Measurements from ENCODE around the gene TMEM54.
"Not testable (repeated sequence)": the region's sequence is repeated elsewhere in the genome, so short reads cannot be mapped to it uniquely, and the experiment has no call there.

TMEM54 gene

DNA sequence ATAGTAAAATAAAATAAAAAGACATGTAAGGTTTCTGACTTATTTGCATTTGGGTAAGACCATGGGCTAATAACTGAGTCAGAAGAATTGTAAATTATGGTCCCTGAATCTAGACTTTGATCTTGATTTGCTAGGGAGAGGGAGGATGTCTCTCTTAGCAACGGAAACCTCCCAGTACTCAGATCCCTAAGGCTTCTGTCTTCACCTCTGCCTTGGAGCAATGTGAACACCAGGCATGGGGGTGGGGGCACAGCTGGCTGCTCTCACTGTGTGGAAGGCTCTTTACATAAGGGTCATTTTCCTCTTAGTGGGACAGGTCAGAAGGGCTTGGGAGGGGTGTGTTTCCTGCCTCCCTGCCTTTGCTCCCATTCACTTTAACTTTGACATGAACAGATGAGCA is 17.0 kb upstream of the TMEM54 start:
- no peak for DNase-seq

DNA sequence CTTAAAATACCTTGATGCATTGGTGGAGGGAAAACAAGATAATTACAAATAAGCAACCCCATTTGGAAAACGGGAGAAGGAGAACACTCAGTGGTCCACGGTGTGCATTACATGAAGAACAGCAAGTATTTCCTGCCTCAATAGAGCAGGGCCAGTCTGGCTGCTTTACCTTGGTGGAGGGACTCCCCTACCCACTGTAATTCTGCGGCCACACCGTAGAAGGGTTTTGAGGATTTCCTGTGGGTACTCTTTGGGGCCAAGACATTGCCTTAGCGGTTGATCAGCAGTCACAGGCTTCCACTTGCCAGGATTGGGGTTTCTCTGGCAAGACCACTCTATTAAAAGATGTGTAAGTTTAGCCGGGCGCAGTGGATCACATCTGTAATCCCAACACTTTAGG is 16.3 kb upstream of the TMEM54 start:
- DNase-seq, result no peak

GRCh38 chr1:32915766-32916706 is 14.8 kb upstream of the TMEM54 start:
- no peak for DNase-seq

DNA sequence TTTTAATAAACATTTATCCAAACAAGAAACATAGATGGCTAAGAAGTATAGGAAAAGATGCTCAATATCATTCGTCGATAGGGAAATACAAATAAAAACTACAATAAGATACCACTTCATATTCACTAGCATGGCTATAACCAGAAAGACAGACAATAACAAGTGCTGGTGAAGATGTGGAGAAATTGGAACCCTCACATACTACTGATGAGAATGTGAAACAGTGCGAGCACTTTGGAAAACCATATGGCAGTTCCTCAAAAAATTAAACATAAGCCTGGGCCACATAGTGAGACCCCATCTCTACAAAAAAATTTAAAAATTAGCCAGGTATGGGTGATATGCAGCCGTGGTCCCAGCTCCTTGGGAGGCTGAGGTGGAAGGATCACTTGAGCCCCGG is 9.1 kb upstream of the TMEM54 start:
- no peak for DNase-seq

DNA sequence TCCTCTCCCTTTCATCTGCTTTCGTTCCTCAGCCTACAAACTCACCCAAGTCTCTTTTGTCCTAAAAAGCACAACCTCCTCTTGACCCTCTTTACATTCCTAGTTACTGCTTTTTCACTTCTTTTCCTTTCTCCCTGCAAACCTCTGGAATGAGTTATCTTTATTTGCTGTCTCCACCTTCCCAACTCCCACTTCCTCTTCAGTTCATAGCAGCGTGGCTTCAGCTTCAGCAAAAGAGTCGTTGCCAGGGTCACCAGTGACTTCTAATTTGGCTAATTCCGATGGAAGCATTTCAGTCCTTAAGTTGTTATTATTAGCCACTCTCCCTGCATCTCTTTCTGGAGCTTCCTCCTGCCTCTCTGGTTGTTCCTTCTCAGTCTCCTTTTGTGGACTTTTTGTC is 6.2 kb upstream of the TMEM54 start:
- no peak for DNase-seq

DNA sequence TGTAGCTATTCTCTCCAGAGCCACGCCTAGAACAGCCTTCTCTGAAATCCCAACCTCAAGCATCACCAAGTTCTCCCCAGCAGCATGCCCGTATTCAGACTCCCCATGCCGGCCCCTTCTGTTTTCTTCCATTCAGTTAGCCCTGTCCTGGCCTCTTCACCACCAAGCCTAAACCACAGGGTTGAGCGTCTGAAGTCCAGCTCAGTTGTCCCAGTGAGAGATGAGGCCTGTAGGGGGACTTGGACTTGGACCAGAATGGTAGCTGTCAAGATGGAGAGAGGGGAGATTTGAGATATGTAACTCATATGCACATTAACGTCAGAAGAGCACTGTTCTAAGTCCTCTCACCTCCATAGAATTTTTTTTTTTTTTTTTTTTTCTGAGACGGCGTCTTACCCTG is 5.5 kb upstream of the TMEM54 start:
- DNase-seq, result no peak

DNA sequence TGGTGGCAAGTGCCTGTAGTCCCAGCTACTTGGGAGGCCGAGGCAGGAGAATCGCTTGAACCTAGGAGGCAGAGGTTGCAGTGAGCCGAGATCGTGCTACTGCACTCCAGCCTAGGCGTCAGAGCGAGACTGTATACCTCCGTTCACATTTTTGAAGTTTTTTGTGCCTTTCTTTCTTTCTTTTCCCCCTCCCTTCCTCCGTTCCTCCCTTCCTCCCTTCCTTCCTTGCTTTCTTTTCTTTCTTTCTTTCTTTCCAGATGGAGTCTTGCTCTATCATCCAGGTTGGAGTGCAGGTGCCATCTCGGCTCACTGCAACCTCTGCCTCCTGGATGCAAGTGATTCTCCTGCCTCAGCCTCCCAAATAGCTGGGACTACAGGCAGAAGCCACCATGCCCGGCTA is 4.4 kb upstream of the TMEM54 start:
- not testable (repeated sequence) for DNase-seq

GRCh38 chr1:32904797-32905196 is 3.6 kb upstream of the TMEM54 start:
- DNase-seq, result no peak

DNA sequence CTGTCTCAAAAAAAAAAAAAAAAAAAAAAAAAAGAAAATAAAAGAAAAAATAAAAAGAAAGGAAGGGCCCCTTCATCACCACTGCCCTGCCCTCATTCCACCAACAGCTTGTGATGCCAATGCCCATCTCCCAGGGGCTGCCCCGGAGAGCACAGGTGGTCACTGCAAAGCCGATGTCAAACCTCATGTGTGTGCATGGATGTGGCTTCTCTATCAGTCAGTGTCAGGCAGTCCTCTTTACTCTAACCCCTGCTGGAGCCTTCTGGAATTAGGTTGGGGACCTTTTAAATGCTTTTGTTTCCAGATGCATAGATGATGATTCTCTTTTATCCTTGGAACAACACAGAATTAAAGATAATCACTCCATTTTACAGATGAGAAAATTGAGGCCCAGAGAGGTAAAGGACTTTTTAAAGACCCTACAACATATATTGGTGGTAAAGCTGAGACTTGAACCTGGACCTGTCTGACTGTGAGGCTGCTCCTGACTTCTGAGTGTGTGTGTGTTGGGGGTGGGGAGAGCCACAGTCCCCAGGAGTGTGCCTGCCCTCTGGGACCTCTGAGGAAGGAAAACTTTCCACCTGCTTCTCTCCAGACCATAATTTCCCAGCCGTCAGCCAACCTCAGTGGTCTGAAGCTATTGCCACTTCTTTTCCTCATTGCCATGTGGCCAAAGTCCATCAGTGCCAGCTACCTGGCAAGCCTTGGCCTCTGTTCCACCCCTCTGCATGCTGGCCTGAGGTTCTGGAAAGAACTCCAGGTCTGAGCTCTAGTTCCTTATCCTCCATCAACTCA is 3.0 kb upstream of the TMEM54 start:
- DNase-seq, result no peak

- no peak for DNase-seq
Measured at GRCh38 chr1:32902535-32902920, 1.3 kb upstream of the TMEM54 start.

DNA sequence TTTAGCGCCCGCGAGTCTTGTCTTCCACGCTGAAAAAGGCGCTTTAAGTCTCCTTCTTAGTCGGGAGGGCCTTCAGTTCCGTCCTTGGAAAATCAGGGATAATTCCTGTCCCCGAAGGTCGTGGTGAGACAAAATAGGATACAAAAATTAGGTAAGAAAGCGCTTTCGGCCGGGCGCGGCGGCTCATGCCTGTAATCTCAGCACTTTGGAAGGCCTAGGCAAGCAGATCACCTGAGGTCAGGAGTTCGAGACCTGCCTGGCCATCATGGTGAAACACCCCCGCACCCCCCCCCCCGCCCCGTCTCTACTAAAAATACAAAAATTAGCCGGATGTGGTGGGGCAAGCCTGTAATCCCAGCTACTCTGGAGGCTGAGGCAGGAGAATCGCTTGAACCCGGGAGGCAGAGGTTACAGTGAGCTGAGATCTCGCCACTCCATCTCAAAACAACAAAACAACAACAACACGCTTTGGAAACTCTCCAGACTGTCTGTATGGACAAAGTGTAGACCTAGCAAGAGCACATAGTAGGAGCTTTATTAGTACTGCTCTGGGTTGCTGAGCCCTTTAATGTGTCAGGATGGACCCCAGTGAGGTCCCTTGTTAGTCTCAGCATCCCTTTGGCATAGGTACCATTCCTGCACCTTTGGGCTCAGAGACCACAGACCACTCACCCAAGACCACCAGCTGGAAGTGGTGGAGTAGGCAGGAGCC is 790 bp upstream of the TMEM54 start:
- DNase-seq, result no peak

DNA sequence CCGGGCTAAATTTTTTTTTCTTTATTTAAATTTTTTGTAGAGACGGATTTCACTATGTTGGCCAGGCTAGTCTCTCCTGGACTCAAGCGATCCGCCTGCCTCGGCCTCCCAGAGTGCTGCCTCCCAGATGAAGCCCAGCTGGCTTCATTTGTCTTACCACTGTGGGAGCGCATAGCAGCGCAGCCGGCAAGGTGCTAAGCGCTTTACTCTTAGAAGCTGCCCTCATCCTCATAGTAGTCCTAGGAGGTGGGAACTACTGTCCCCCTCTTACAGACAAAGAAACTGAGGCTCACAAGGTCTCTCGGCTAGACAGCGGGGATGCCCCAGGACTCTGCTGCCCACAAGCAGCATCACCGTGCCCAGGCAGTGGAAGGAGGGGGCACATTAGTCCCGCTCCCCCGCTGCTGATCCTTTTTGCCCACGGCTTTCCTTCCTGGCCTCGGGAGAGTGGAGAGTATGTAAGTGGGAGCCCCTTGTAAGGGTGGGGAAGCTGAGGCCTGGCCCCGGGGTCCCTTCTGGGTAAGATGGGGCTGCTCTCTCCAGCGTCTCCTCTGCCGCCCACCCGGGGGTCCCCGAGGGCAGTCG is 726 bp downstream of the TMEM54 start:
- DNase-seq, result no peak

- DNase-seq, result no peak
Measured at GRCh38 chr1:32899586-32900296, 1.4 kb downstream of the TMEM54 start.

GRCh38 chr1:32898958-32899357 is 2.2 kb downstream of the TMEM54 start:
- no peak for DNase-seq

- no peak for DNase-seq
Measured at GRCh38 chr1:32898056-32898455, 3.1 kb downstream of the TMEM54 start.

DNA sequence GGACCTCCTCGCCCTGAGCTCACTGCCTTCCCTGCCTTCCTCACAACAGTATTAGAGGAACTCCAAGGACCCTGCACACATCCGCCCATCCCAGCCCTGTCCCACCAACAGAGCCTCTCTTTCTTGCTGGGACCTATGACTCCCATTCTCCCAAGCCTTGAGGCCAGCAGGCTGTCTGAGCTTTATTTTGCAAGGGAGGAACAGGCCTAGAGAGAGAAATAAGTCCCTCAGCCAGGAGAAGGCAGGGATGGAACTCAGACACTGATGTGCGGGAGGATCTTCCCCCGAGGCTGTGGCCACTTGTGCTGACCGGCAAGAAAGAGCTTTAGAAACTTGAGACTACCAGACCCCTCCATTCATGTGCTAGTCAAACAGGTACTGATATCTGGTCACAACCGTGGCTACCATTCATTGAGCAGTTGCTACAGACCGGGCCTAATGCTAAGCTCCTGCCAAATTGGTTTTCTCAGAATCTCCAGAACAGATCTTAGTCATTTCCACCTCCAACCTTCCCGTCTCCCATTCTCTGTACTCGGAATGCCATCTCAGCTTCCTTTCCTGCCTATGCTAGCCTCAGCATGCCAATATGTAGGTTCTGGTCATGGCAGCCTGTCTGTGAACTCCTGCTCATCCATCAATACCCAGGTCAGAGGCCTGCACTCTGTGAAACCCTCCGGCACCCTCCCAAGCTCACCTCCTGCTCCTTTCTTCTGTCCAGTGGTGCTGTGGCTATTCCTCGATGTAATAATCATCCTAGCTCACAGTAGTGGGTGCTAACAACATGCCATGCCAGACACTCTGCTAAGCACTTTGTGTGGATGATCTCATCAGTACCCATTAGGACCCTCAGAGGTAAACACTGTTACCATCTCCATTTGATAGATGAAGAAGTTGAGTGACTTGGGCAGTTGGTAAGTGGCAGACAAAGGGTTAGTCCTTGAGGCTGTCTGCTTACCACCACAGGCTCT is 3.8 kb downstream of the TMEM54 start:
- no peak for DNase-seq

DNA sequence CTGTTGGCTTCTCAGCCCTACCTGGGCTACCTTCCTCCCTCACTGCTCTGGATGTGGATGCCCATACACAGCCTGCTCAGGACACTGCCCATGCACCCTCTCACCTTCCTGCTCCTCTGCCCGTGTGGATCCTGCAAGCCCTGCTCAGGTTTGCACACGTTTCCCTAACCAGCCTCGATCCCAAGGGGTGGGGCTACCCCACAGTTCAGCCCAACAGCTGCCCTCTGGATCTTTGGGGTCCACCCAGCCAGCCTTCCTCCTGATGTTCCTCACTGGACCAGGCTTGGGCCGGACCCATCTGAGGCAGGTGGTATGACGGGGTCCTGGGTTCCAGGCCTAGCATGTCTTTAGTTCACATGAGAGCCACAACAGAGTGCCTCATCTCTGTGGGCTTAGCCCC is 4.7 kb downstream of the TMEM54 start:
- no peak for DNase-seq

GRCh38 chr1:32895325-32896215 is 5.6 kb downstream of the TMEM54 start:
- no peak for DNase-seq

GRCh38 chr1:32894681-32895080 is 6.5 kb downstream of the TMEM54 start:
- no peak for DNase-seq

- no peak for DNase-seq
Measured at GRCh38 chr1:32894019-32894600, 7.1 kb downstream of the TMEM54 start.
